Measurements from ENCODE around the gene SSU72.
A peak's percentile ranks its signal among the peaks of the same experiment; 100 is the strongest.
"Not testable (repeated sequence)": the region's sequence is repeated elsewhere in the genome, so short reads cannot be mapped to it uniquely, and the experiment has no call there.

The SSU72 gene

GRCh38 chr1:1599030-1599934, 24.6 kb upstream of the SSU72 start:
- in situ Hi-C loops (cut with HindIII; ENCODE audit: low pct_ligation_motif_present, low pct_unique_long_range_greater_than_20kb, low sequenced_read_pairs), result no loop called here
- DNase-seq, result peak; percentile 27

DNA sequence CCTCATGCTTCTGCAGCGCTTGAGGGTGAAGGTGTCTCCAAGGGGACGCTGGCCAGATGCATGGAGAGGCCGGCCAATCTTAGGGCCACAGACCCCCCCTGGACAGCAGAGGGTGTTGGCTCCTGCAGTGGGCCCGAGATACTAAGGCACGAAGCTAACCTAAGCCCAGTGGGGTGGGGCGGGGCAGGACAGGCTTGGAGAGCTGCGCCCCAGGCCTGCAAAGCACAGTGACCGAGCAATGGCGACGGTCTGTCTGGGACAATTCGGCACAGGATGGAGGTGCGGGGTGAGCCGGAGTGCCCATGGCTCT, 24.0 kb upstream of the SSU72 start:
- in situ Hi-C loops (cut with HindIII; ENCODE audit: low pct_ligation_motif_present, low pct_unique_long_range_greater_than_20kb, low sequenced_read_pairs), result no loop called here
- no peak for DNase-seq

DNA sequence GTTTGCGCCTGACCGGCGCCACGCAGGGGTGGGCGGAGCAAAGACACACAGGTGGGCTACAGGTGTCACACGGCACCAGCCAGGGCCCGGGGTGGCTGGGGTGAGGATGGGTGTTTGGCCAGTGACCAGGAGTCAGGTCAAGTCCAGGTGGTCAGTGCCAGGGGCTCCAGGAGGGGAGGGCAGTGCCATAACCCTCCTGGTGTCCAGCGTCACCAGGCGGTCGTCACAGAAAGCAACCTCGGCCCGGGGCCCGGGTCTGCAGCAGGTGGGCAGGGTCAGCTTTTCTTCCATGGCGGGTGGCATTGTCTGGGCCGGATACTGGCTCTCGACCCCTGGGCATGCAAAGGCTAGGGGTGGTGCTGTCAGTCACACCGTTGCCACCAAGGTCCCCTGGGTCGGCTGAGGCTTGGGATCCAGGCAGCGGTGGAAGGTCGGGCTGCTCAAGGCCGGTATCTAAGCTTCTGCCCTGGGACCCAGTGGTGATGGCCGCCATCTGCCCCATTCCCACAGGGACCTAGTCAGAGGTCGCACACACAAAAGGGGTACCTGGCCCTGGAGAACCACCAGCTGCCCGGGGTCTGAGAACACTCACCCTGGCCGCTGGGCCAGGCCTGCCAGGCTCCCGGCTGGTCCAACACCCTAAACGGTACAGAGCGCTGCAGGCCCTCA, 23.5 kb upstream of the SSU72 start:
- in situ Hi-C loops (cut with HindIII; ENCODE audit: low pct_ligation_motif_present, low pct_unique_long_range_greater_than_20kb, low sequenced_read_pairs), result no loop called here
- DNase-seq, result no peak

DNA sequence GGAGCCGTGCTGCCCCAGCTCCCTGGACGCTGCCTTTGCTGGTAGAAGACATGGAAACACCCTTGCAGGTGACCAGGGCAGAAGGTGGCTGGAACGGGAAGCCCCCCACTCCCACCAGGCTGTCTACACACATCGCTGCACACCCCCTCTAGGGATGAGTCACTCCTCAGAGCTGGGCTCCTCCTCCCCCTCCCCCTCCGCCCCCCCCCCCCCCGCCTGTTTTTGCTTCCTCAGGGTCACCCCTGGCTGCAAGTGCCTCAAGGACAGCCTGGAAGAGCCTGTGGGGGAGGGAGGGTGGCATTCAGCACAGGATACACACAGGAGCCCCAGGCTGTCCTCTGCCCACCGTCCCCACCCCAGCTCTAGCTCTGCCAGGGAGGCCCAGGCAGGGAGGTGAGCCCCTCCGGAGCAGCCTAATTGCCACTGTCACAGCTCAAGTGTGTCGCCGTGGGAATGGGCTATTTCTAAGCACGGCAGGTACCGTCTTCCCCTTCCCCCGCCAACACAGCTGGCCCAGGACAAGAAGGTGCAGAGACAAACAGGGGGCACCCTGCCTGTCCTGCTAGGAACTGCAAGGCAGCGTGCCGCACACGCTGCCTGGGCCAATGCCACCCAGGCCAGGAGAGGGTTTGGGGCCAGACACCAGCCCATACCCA, 22.7 kb upstream of the SSU72 start:
- peak; percentile 19 for DNase-seq
- in situ Hi-C loops (cut with HindIII; ENCODE audit: low pct_ligation_motif_present, low pct_unique_long_range_greater_than_20kb, low sequenced_read_pairs), result no loop called here

DNA sequence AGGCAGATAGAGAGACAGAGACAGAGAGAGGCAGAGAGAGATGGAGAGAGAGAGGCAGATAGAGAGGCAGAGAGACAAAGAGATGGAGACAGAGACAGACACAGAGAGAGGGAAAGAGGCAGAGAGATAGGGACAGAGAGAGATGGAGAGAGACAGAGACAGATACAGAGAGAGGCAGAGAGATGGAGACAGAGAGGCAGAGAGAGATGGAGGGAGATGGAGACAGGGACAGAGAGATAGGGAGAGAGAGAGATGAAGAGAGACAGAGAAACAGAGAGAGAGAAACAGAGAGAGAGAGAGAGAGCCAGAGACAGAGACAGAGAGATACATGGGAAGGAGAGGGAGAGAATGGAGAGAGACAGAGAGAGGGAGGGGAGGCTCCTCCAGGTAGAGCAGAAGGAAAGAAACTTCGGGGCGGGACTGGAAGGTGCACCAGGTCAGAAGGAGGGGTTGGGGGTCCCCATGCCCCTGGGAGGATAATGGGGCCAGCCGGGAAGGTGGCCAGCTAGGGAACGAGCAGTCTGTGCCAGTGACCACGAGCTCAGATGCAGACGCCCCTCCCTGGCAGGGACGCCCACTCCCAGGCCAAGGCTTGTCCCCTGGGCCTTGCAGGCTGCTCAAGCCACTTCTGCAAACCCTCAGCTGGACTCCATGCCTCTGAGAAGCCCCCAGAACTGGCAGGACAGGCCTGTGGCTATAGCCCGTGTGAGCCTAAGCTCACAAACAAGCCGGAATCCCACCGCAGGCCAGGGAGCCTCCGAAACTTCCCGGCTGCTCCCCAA, 22.0 kb upstream of the SSU72 start:
- in situ Hi-C loops (cut with HindIII; ENCODE audit: low pct_ligation_motif_present, low pct_unique_long_range_greater_than_20kb, low sequenced_read_pairs), result no loop called here
- DNase-seq, result no peak

- DNase-seq; in situ Hi-C loops (cut with HindIII; ENCODE audit: low pct_ligation_motif_present, low pct_unique_long_range_greater_than_20kb, low sequenced_read_pairs): not testable (repeated sequence)
Measured at GRCh38 chr1:1595341-1595740, 20.7 kb upstream of the SSU72 start.

DNA sequence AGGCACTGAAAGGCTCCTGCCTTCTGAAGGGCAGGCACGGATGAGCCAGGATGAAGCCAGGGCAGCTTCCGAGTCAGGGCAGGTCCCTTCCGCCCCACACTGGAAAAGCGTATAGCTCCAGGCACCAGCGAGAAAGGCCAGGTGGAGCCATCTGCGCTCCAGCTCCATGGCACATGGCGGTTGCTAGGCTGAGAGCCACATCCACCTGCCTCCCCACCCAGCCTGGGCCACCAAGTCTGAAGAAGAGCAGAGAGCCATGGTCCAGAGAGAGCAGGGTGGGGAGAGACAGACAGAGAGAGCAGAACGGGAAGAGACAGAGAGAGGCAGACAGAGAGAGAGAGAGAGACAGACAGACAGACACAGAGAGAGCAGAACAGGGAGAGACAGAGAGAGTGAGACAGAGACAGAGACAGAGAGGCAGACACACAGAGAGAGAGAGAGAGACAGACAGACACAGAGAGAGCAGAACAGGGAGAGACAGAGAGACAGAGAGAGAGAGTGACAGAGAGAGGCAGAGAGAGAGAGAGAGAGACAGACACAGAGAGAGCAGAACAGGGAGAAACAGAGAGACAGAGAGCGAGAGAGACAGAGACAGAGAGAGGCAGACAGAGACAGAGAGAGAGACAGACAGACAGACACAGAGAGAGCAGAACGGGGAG, 20.1 kb upstream of the SSU72 start:
- in situ Hi-C loops (cut with HindIII; ENCODE audit: low pct_ligation_motif_present, low pct_unique_long_range_greater_than_20kb, low sequenced_read_pairs), result no loop called here
- no peak for DNase-seq

GRCh38 chr1:1593834-1594601, 19.4 kb upstream of the SSU72 start:
- in situ Hi-C loops (cut with HindIII; ENCODE audit: low pct_ligation_motif_present, low pct_unique_long_range_greater_than_20kb, low sequenced_read_pairs), result no loop called here
- no peak for DNase-seq

DNA sequence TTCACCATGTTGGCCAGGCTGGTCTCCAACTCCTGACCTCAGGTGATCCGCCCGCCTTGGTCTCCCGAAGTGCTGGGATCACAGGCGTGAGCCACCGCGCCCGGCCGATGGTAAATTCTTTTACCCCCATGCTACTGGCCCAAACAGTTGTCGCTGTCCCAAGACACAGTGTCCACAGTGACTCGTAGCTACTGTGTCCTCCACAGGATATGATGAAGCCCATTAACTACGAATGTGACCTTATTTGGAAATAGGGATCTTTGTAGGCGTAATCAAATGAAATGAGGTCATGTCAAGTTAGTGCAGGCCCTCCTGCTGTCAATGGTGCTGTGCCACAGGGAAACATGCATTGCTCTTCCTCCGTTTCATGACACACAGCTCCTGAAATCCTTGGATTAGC, 16.8 kb upstream of the SSU72 start:
- in situ Hi-C loops (cut with HindIII; ENCODE audit: low pct_ligation_motif_present, low pct_unique_long_range_greater_than_20kb, low sequenced_read_pairs), result no loop called here
- DNase-seq, result no peak

GRCh38 chr1:1583347-1584010, 8.8 kb upstream of the SSU72 start:
- in situ Hi-C loops (cut with HindIII; ENCODE audit: low pct_ligation_motif_present, low pct_unique_long_range_greater_than_20kb, low sequenced_read_pairs), result no loop called here
- DNase-seq, result no peak

GRCh38 chr1:1582585-1583346, 8.1 kb upstream of the SSU72 start:
- in situ Hi-C loops (cut with HindIII; ENCODE audit: low pct_ligation_motif_present, low pct_unique_long_range_greater_than_20kb, low sequenced_read_pairs), result no loop called here
- DNase-seq, result no peak

- in situ Hi-C loops (cut with HindIII; ENCODE audit: low pct_ligation_motif_present, low pct_unique_long_range_greater_than_20kb, low sequenced_read_pairs), result no loop called here
- DNase-seq, result no peak
Measured at GRCh38 chr1:1578371-1578940, 3.8 kb upstream of the SSU72 start.

DNA sequence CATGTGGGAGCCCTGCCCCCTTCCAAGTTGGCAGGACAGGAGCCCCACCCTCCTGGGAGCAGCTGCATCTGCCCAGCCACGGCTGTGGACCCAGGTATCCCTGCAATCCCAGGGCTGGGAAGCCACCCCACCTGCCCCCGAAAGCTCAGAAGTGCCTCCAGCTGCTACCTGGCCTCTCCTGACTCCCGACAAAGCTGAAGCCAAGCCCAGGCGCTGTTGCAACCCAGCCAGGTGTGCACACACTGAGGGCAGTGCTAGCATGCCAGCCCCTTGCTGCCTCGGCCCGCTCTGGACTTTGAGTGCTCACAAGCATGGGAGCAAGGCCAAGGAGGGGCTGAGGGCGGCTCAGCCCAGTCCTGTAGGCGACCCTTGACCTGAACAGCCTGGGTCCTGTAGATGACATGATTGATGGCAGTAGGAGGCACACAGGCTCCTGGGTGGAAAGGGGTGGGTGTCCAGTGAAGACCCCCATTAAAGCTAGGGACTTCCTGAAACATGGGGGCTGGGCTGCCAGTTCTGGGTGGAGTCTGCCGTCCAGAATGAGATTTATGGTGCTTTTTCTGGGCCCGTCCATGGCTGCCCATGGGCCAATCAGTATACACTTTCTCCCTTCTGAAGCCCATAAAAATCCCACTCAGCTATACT, 2.8 kb upstream of the SSU72 start:
- in situ Hi-C loops (cut with HindIII; ENCODE audit: low pct_ligation_motif_present, low pct_unique_long_range_greater_than_20kb, low sequenced_read_pairs), result no loop called here
- no peak for DNase-seq

- peak; percentile 74 for DNase-seq
- in situ Hi-C loops (cut with HindIII; ENCODE audit: low pct_ligation_motif_present, low pct_unique_long_range_greater_than_20kb, low sequenced_read_pairs), result no loop called here
Measured at GRCh38 chr1:1573843-1574720, 581 bp downstream of the SSU72 start.

GRCh38 chr1:1569341-1569740, 5.3 kb downstream of the SSU72 start:
- in situ Hi-C loops (cut with HindIII; ENCODE audit: low pct_ligation_motif_present, low pct_unique_long_range_greater_than_20kb, low sequenced_read_pairs), result no loop called here
- no peak for DNase-seq

Data from ACHN (cell line).